Astrocyte of the cerebellum (primary cell): ENCODE results near the gene ALB.

Source experiments
- DNase-seq: peaks from one replicate; pipeline ENCODE4 v3.0.0-alpha.2; 2011; ENCODE audit warnings: low read depth
- H3K4me3 ChIP-seq: 2 replicates; pipeline ENCODE4 v1.5.1; 2011; ENCODE audit warnings: mild to moderate bottlenecking, low read depth, low read length, moderate library complexity
- CTCF ChIP-seq: IDR thresholded peaks from 2 replicates; pipeline ENCODE4 v1.5.1; 2012; ENCODE audit warnings: low read length, low read depth, moderate library complexity, mild to moderate bottlenecking; ENCODE audit errors: missing control alignments
- in situ Hi-C: cut with HindIII; loops from 2 replicates; pipeline ENCODE4 v1.10.0; 2017; ENCODE audit warnings: low sequenced_read_pairs

Gene ALB

GRCh38 chr4:73392936-73393335, 11.2 kb upstream of the ALB start:
- in situ Hi-C loops, result no loop called here
- no peak for TF ChIP-seq CTCF
- DNase-seq, result no peak
- no peak overlapping the region for H3K4me3 ChIP-seq

- no peak for TF ChIP-seq CTCF
- DNase-seq, result no peak
- H3K4me3 ChIP-seq, result no peak overlapping the region
- in situ Hi-C loops, result no loop called here
These were observed 7.8 kb upstream of the ALB start for GRCh38 chr4:73396304-73396703.

- TF ChIP-seq CTCF, result no peak
- H3K4me3 ChIP-seq, result no peak overlapping the region
- in situ Hi-C loops, result no loop called here
- no peak for DNase-seq
These were observed 6.8 kb upstream of the ALB start for GRCh38 chr4:73396993-73397972.

- in situ Hi-C loops, result no loop called here
- H3K4me3 ChIP-seq, result no peak overlapping the region
These were observed 2.7 kb upstream of the ALB start for GRCh38 chr4:73401412-73401811.

GRCh38 chr4:73404457-73404856, 370 bp downstream of the ALB start:
- no peak for DNase-seq
- in situ Hi-C loops, result no loop called here
- no peak overlapping the region for H3K4me3 ChIP-seq
- TF ChIP-seq CTCF, result no peak

More at GRCh38 chr4:73401412-73401811, 2.7 kb upstream of the ALB start:
- no peak for DNase-seq
- TF ChIP-seq CTCF, result no peak

- in situ Hi-C loops, result no loop called here
- no peak for DNase-seq
- no peak for TF ChIP-seq CTCF
- H3K4me3 ChIP-seq, result no peak overlapping the region
These were observed 1.1 kb downstream of the ALB start for GRCh38 chr4:73405138-73405537.
